K562 (cell line): ENCODE measurements around the gene METTL25B. TPM values are rescaled to one million over a fixed set of nuclear protein-coding genes. Genes with fewer than 3 reads are reported as not detected.

ENCODE experiments used
- AFF4 ChIP-seq: sonication (generic); formaldehyde crosslinking; IDR thresholded peaks from 2 replicates; pipeline ENCODE4 v1.8.0; 2023; ENCODE audit warnings: mild to moderate bottlenecking, missing genetic modification reagents
- ARID4B ChIP-seq: sonication (generic); formaldehyde crosslinking; IDR thresholded peaks from 2 replicates; pipeline ENCODE4 v1.8.0; 2022; ENCODE audit warnings: mild to moderate bottlenecking, missing genetic modification reagents
- CREB1 ChIP-seq, 2 experiments: sonication (generic) in 1 of 2; formaldehyde crosslinking in 1 of 2; IDR thresholded peaks; 2 replicates each; pipeline versions ENCODE4 v1.6.1 to v1.8.0; 2012 to 2022; ENCODE audit warnings: inconsistent platforms in 1 of 2, mild to moderate bottlenecking in 1 of 2, missing genetic modification reagents in 1 of 2, moderate library complexity in 1 of 2
- KAT7 ChIP-seq: sonication (generic); formaldehyde crosslinking; IDR thresholded peaks from 2 replicates; pipeline ENCODE4 v1.8.0; 2022; ENCODE audit warnings: missing genetic modification reagents, mild to moderate bottlenecking, borderline replicate concordance
- ZBTB49 ChIP-seq: sonication (generic); formaldehyde crosslinking; IDR thresholded peaks from 2 replicates; pipeline ENCODE4 v1.8.0; 2022; ENCODE audit warnings: missing genetic modification reagents, mild to moderate bottlenecking, borderline replicate concordance
- polyA plus RNA-seq, 8 experiments: library from polyadenylated mRNA; depleted of rRNA in 4 of 8; stranded (reverse) in 5 of 8; unstranded in 3 of 8; fragments of >200 nt; fragmentation: Nextera tagmentation in 2 of 8; fragmentation: Illumina TruSeq in 1 of 8; extraction: Ambion mirVana in 2 of 8; extraction: Trizol in 1 of 8; gene quantifications; 2 replicates each; pipeline versions ENCODE4 v1.2.1 to v1.2.3, GENCODE V29; 2011 to 2014; ENCODE audit warnings: inconsistent platforms in 1 of 8, missing spikeins in 1 of 8
- total RNA-seq, 7 experiments: library from RNA; depleted of rRNA in 6 of 7; stranded (reverse); fragments of >200 nt in 6 of 7; fragmentation: Illumina TruSeq in 2 of 7; extraction: Trizol in 2 of 7; gene quantifications; 2 replicates each; pipeline versions ENCODE4 v1.2.1 to v1.2.3, GENCODE V29; 2011 to 2021; ENCODE audit warnings: low replicate concordance in 1 of 7
- TF ChIP-seq, protein P1 (sequence below): fragments of 450-650 bp; formaldehyde crosslinking; IDR thresholded peaks from 2 replicates; pipeline ENCODE4 v1.4.0; 2020; ENCODE audit warnings: mild to moderate bottlenecking, moderate library complexity
- TF ChIP-seq, protein P2 (sequence below): sonication (generic); formaldehyde crosslinking; IDR thresholded peaks from 2 replicates; pipeline ENCODE4 v1.8.0; 2022; ENCODE audit warnings: mild to moderate bottlenecking, missing genetic modification reagents, borderline replicate concordance

Gene METTL25B
- total and polyA plus RNA-seq, 9 of the 15 experiments (the other 6 are each of a cell fraction or from before 2014, with no cell fraction given): 7.7 to 48.3 (median 33.1) TPM

DNA sequence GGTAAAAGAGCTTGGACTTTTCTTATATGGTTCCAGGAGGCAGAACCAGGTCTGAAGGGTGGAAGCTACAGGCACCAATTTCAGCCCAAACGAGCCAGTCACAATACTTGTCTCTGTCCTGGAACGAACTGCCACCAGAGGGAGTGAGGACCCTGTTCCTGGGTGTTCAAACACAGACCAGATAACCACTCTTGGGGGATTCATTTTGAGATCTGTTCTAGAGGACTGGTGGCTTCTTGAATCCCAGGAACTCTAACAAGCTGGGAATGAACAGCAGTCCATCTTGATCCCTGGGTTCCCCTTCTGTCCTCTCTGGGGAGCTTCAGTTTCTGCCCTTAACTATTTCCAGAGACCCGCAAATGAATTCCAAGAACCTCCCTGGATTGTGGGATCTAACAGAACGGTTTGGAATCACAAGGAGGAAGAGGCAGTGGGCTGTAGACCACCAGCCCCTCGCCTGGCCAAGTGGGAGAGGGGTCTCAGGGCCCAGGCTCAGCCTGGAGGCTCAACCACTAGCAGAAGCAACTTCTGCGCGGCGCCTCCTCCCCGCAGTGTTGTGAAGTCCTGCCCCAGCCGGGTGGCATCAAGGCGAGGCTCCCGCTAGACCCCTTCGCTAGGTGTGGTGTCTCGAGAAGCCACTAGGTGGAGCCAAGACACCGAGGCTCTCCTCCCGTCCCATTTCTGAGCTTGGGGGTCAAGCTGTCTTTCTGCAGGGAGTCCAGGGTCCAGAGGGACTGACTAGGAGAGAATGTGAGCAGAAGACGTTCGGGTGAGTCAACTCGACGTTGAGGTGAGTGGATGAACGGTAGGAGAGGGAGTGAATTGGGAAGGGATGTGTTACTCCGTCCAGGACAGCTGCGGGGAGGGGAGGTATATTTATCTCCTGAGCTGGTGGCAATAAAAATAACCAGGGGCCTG is 39.0 kb upstream of the METTL25B start (continued):
- TF ChIP-seq ARID4B (CRISPR knock-in tag) (0 out of 2 replicates have a peak, but pooled peaks have one; percentile 45), CREB1 (IDR thresholded peaks at IDR 0.05) (no peak), CREB1 (CRISPR knock-in tag; IDR thresholded peaks at IDR 0.05) (peak; percentile 46), ZBTB49 (CRISPR knock-in tag) (no peak), AFF4 (CRISPR knock-in tag) (peak; percentile 46; the same call in 1 of the 2 replicates), KAT7 (CRISPR knock-in tag) (peak; percentile 89)
- TF ChIP-seq, protein P1, sequence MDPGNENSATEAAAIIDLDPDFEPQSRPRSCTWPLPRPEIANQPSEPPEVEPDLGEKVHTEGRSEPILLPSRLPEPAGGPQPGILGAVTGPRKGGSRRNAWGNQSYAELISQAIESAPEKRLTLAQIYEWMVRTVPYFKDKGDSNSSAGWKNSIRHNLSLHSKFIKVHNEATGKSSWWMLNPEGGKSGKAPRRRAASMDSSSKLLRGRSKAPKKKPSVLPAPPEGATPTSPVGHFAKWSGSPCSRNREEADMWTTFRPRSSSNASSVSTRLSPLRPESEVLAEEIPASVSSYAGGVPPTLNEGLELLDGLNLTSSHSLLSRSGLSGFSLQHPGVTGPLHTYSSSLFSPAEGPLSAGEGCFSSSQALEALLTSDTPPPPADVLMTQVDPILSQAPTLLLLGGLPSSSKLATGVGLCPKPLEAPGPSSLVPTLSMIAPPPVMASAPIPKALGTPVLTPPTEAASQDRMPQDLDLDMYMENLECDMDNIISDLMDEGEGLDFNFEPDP (CRISPR knock-in tag): no peak
- TF ChIP-seq, protein P2, sequence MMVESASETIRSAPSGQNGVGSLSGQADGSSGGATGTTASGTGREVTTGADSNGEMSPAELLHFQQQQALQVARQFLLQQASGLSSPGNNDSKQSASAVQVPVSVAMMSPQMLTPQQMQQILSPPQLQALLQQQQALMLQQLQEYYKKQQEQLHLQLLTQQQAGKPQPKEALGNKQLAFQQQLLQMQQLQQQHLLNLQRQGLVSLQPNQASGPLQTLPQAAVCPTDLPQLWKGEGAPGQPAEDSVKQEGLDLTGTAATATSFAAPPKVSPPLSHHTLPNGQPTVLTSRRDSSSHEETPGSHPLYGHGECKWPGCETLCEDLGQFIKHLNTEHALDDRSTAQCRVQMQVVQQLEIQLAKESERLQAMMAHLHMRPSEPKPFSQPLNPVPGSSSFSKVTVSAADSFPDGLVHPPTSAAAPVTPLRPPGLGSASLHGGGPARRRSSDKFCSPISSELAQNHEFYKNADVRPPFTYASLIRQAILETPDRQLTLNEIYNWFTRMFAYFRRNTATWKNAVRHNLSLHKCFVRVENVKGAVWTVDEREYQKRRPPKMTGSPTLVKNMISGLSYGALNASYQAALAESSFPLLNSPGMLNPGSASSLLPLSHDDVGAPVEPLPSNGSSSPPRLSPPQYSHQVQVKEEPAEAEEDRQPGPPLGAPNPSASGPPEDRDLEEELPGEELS: no peak
